ENCODE measurements around the gene PPFIA4.

GRCh38 chr1:203088441-203088840, 62.1 kb downstream of the PPFIA4 start:
- TF ChIP-seq SP1 (IDR thresholded peaks at IDR 0.05), result no peak
- no peak for TF ChIP-seq BHLHE40 (IDR thresholded peaks at IDR 0.05; ENCODE audit: borderline replicate concordance)
- TF ChIP-seq FOXM1 (IDR thresholded peaks at IDR 0.05; ENCODE audit: borderline replicate concordance), result no peak
- TF ChIP-seq SUZ12 (IDR thresholded peaks at IDR 0.05), result no peak
- TF ChIP-seq TARDBP (IDR thresholded peaks at IDR 0.05), result no peak
- no peak for TF ChIP-seq ELF4 (IDR thresholded peaks at IDR 0.05)
- no peak for TF ChIP-seq NFRKB (IDR thresholded peaks at IDR 0.05)
- TF ChIP-seq FOXK2 (IDR thresholded peaks at IDR 0.05), result no peak
- no peak for TF ChIP-seq ARNT (IDR thresholded peaks at IDR 0.05)
- no peak for TF ChIP-seq PKNOX1 (IDR thresholded peaks at IDR 0.05)
